H9 (cell line): ENCODE measurements around the gene TELO2. TPM values are rescaled to one million over a fixed set of nuclear protein-coding genes. Genes with fewer than 3 reads are reported as not detected.

ENCODE experiments used
- DNase-seq: peaks from one replicate; pipeline ENCODE4 v3.0.0-alpha.2; 2017
- H2AFZ ChIP-seq: one replicate; pipeline ENCODE4 v1.6.1; 2013; ENCODE audit warnings: mild to moderate bottlenecking, low read length, control low read depth, moderate library complexity
- H2AK5ac ChIP-seq: 2 replicates; pipeline ENCODE4 v1.6.1; 2013; ENCODE audit warnings: low read length, control low read depth, mixed read lengths; ENCODE audit not compliant: insufficient read length
- H2BK120ac ChIP-seq: one replicate; pipeline ENCODE4 v1.6.1; 2013; ENCODE audit warnings: low read depth, mild to moderate bottlenecking, low read length, control low read depth, inconsistent platforms; ENCODE audit not compliant: poor library complexity, severe bottlenecking
- H2BK12ac ChIP-seq: 2 replicates; pipeline ENCODE4 v1.6.1; 2013; ENCODE audit warnings: low read length, control low read depth, mixed read lengths, low read depth; ENCODE audit not compliant: insufficient read length
- H2BK15ac ChIP-seq: 2 replicates; pipeline ENCODE4 v1.6.1; 2013; ENCODE audit warnings: low read depth, low read length, control low read depth
- H2BK20ac ChIP-seq: one replicate; pipeline ENCODE4 v1.6.1; 2013; ENCODE audit warnings: low read depth, mild to moderate bottlenecking, low read length, control low read depth, inconsistent platforms; ENCODE audit not compliant: poor library complexity, severe bottlenecking
- H2BK5ac ChIP-seq: 2 replicates; pipeline ENCODE4 v1.6.1; 2013; ENCODE audit warnings: low read length, control low read depth, mixed read lengths; ENCODE audit not compliant: insufficient read length
- H3K14ac ChIP-seq: 2 replicates; pipeline ENCODE4 v1.6.1; 2013; ENCODE audit warnings: low read length, control low read depth; ENCODE audit not compliant: insufficient read depth
- H3K18ac ChIP-seq: 2 replicates; pipeline ENCODE4 v1.6.1; 2013; ENCODE audit warnings: low read depth, mild to moderate bottlenecking, mixed read lengths, low read length, control low read depth; ENCODE audit not compliant: insufficient read length
- H3K23ac ChIP-seq: 2 replicates; pipeline ENCODE4 v1.6.1; 2013; ENCODE audit warnings: low read length, control low read depth, mixed read lengths, low read depth; ENCODE audit not compliant: insufficient read length
- H3K23me2 ChIP-seq: 2 replicates; pipeline ENCODE4 v1.6.1; 2013; ENCODE audit warnings: low read depth, mild to moderate bottlenecking, mixed read lengths, low read length, control low read depth; ENCODE audit not compliant: insufficient read length, poor library complexity, severe bottlenecking
- H3K27ac ChIP-seq: 2 replicates; pipeline ENCODE4 v1.5.1; 2013; ENCODE audit warnings: low read length, control low read depth, mixed read lengths, low read depth; ENCODE audit not compliant: insufficient read length
- H3K27me3 ChIP-seq: 2 replicates; pipeline ENCODE4 v1.6.1; 2013; ENCODE audit warnings: low read length, control low read depth, inconsistent platforms; ENCODE audit not compliant: insufficient read depth
- H3K4ac ChIP-seq: 2 replicates; pipeline ENCODE4 v1.6.1; 2013; ENCODE audit warnings: low read depth, mild to moderate bottlenecking, control low read depth, inconsistent platforms, low read length, moderate library complexity
- H3K4me1 ChIP-seq: 2 replicates; pipeline ENCODE4 v1.6.1; 2013; ENCODE audit warnings: low read length, control low read depth, inconsistent platforms; ENCODE audit not compliant: insufficient read depth
- H3K4me2 ChIP-seq: 2 replicates; pipeline ENCODE4 v1.6.1; 2013; ENCODE audit warnings: low read length, control low read depth, mixed read lengths; ENCODE audit not compliant: insufficient read length, insufficient read depth
- H3K56ac ChIP-seq: 2 replicates; pipeline ENCODE4 v1.6.1; 2013; ENCODE audit warnings: low read depth, mild to moderate bottlenecking, mixed read lengths, low read length, control low read depth; ENCODE audit not compliant: insufficient read length
- H3K79me1 ChIP-seq: 2 replicates; pipeline ENCODE4 v1.6.1; 2013; ENCODE audit warnings: low read depth, mild to moderate bottlenecking, moderate library complexity, low read length, control low read depth, inconsistent platforms; ENCODE audit not compliant: insufficient read depth, poor library complexity, severe bottlenecking
- H3K79me2 ChIP-seq: 2 replicates; pipeline ENCODE4 v1.6.1; 2013; ENCODE audit warnings: low read length, control low read depth, inconsistent platforms; ENCODE audit not compliant: insufficient read depth
- H3K9ac ChIP-seq: 2 replicates; pipeline ENCODE4 v1.6.1; 2013; ENCODE audit warnings: low read length, control low read depth, mixed read lengths; ENCODE audit not compliant: insufficient read length; ENCODE audit errors: extremely low read depth
- H3K9me3 ChIP-seq: one replicate; pipeline ENCODE4 v1.6.1; 2013; ENCODE audit warnings: low read depth, low read length, inconsistent platforms; ENCODE audit not compliant: control insufficient read depth
- H3T11ph ChIP-seq: one replicate; pipeline ENCODE4 v1.6.1; 2013; ENCODE audit warnings: mild to moderate bottlenecking, low read length, control low read depth, inconsistent platforms
- H4K20me1 ChIP-seq: one replicate; pipeline ENCODE4 v1.6.1; 2013; ENCODE audit not compliant: control insufficient read depth, insufficient read length, insufficient read depth
- H4K5ac ChIP-seq: 2 replicates; pipeline ENCODE4 v1.6.1; 2013; ENCODE audit warnings: low read depth, mild to moderate bottlenecking, mixed read lengths, low read length, control low read depth; ENCODE audit not compliant: insufficient read length
- H4K8ac ChIP-seq: replicated peaks from 2 replicates; pipeline ENCODE4 v1.6.1; 2013; ENCODE audit warnings: low read length, control low read depth, mixed read lengths, low read depth; ENCODE audit not compliant: insufficient read length
- H4K91ac ChIP-seq: 2 replicates; pipeline ENCODE4 v1.6.1; 2013; ENCODE audit warnings: low read depth, mild to moderate bottlenecking, moderate library complexity, mixed read lengths, low read length, control low read depth; ENCODE audit not compliant: insufficient read length
- H3K27ac Mint-ChIP-seq, 3 experiments: 2 replicates in 2 of 3; 3 replicates in 1 of 3; pipeline ENCODE4 v1.8.0; 2020 to 2021; ENCODE audit warnings: mixed read lengths in 3 of 3, mild to moderate bottlenecking in 1 of 3, moderate library complexity in 1 of 3
- H3K27me3 Mint-ChIP-seq: 2 replicates; pipeline ENCODE4 v1.8.0; 2021; ENCODE audit warnings: low read depth, mild to moderate bottlenecking, moderate library complexity, mixed read lengths
- H3K36me3 Mint-ChIP-seq, 3 experiments: 2 replicates in 2 of 3; 3 replicates in 1 of 3; pipeline ENCODE4 v1.8.0; 2020 to 2021; ENCODE audit warnings: low read depth in 3 of 3, mixed read lengths in 3 of 3; ENCODE audit not compliant: insufficient read depth in 1 of 3
- H3K4me1 Mint-ChIP-seq, 2 experiments: 2 replicates each; pipeline ENCODE4 v1.8.0; 2020; ENCODE audit warnings: mixed read lengths in 2 of 2
- H3K4me3 Mint-ChIP-seq, 2 experiments: 2 replicates in 1 of 2; 3 replicates in 1 of 2; pipeline ENCODE4 v1.8.0; 2020 to 2021; ENCODE audit warnings: mild to moderate bottlenecking in 2 of 2, mixed read lengths in 2 of 2, moderate library complexity in 1 of 2
- H3K9me3 Mint-ChIP-seq, 2 experiments: 2 replicates in 1 of 2; 3 replicates in 1 of 2; pipeline ENCODE4 v1.8.0; 2020; ENCODE audit warnings: mild to moderate bottlenecking in 2 of 2, mixed read lengths in 2 of 2, moderate library complexity in 1 of 2
- WGBS: extraction: QIAGEN DNeasy Blood & Tissue Kit; methylation state at CpG from one replicate; pipeline ENCODE4 v1.1.7; 2013; ENCODE audit warnings: missing lambda C conversion rate, low lambda C conversion rate, mixed read lengths; ENCODE audit not compliant: insufficient read length; ENCODE audit errors: extremely low coverage; 5-methylcytosine and 5-hydroxymethylcytosine counted together
- total RNA-seq: library from RNA; stranded (reverse); gene quantifications from 2 replicates; pipeline ENCODE4 v1.2.1, GENCODE V29; 2021
- TF ChIP-seq, protein P1 (sequence below): fragments of 200-600 bp; sonication (generic); conservative IDR thresholded peaks from 3 replicates; pipeline ENCODE4 v1.8.0; 2021; ENCODE audit warnings: antibody characterized with exemption, mild to moderate bottlenecking

TELO2 gene
- total RNA-seq, 1 experiment from 2014 or later, result 98.9 TPM

GRCh38 chr16:1518626-1519135 is 25.5 kb downstream of the TELO2 start:
- Histone ChIP-seq H3K79me2 (no peaks in the 10 kb centered on the region), H3K23me2 (no peaks in the 10 kb centered on the region), H2BK20ac (no peak overlapping the region), H3K27ac (no peak overlapping the region), H3K27me3 (no peaks in the 10 kb centered on the region), H3K23ac (no peak overlapping the region), H3K18ac (no peak overlapping the region), H2BK12ac (no peak overlapping the region), H3K56ac (no peak overlapping the region), H2AFZ (no peak overlapping the region), H4K8ac (no peak overlapping the region), H3K14ac (no peak overlapping the region), H3K79me1 (no peaks in the 10 kb centered on the region), H2AK5ac (no peak overlapping the region), H2BK5ac (no peak overlapping the region), H4K5ac (no peak overlapping the region), H4K20me1 (no peaks in the 10 kb centered on the region), H2BK120ac (no peak overlapping the region), H3K4me2 (no peak overlapping the region), H3K4ac (no peak overlapping the region), H2BK15ac (no peak overlapping the region), H3K9me3 (no peaks in the 10 kb centered on the region), H3K4me1 (no peaks in the 10 kb centered on the region), H3T11ph (no peak overlapping the region), H3K9ac (no peak overlapping the region), H4K91ac (no peak overlapping the region)
- Mint-ChIP-seq H3K9me3 (peaks cover 6 to 12% of the 10 kb centered on the region in 2 experiments; a peak in 3 of 5 replicates), H3K4me1 (no peaks in the 10 kb centered on the region), H3K27ac (peak overlapping the region in 1 of 3 experiments; percentile 96; a peak in 2 of 7 replicates), H3K27me3 (no peaks in the 10 kb centered on the region), H3K36me3 (peaks cover 5 to 13% (median 9%) of the 10 kb centered on the region in 3 experiments; a peak in 6 of 7 replicates), H3K4me3 (no peak overlapping the region)
- no peak for DNase-seq
- no CpG with 5 or more reads among the region's 16 CpGs for WGBS
- TF ChIP-seq, protein P1, sequence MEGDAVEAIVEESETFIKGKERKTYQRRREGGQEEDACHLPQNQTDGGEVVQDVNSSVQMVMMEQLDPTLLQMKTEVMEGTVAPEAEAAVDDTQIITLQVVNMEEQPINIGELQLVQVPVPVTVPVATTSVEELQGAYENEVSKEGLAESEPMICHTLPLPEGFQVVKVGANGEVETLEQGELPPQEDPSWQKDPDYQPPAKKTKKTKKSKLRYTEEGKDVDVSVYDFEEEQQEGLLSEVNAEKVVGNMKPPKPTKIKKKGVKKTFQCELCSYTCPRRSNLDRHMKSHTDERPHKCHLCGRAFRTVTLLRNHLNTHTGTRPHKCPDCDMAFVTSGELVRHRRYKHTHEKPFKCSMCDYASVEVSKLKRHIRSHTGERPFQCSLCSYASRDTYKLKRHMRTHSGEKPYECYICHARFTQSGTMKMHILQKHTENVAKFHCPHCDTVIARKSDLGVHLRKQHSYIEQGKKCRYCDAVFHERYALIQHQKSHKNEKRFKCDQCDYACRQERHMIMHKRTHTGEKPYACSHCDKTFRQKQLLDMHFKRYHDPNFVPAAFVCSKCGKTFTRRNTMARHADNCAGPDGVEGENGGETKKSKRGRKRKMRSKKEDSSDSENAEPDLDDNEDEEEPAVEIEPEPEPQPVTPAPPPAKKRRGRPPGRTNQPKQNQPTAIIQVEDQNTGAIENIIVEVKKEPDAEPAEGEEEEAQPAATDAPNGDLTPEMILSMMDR, result no peak
